ENCODE results near the gene UBE2G2.
A peak's percentile ranks its signal among the peaks of the same experiment; 100 is the strongest.

UBE2G2 gene

GRCh38 chr21:44799646-44800045 is 2.0 kb downstream of the UBE2G2 start:
- TF ChIP-seq FOXM1 (IDR thresholded peaks at IDR 0.05; ENCODE audit: borderline replicate concordance, low read depth) (no peak), EP300 (IDR thresholded peaks at IDR 0.05; ENCODE audit: borderline replicate concordance) (no peak)

DNA sequence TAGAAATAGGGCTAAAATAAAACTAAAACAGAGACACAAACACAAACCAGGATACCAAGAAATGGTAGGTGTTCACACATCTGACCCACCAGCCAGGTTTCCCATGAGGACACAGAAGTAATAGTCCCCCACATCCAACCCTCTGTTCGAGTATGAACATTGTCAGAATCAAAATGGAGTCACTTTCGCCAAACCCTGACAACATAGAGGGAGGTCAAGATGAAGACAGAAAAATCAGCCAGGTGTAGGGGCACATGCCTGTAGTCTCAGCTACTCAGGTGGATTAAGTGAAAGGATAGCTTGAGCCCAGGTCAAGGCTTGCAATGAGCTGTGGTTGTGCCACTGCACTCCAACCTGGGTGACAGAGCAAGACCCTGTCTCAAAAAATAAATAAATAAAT is 3.8 kb downstream of the UBE2G2 start:
- TF ChIP-seq ZBTB7A (IDR thresholded peaks at IDR 0.05; ENCODE audit: low read depth), result no peak
- no peak for TF ChIP-seq MAX (IDR thresholded peaks at IDR 0.05)
- TF ChIP-seq YY1 (IDR thresholded peaks at IDR 0.05; ENCODE audit: low read depth), result no peak
- no peak for TF ChIP-seq RAD21 (IDR thresholded peaks at IDR 0.05; ENCODE audit: low read depth)
- TF ChIP-seq EP300 (IDR thresholded peaks at IDR 0.05; ENCODE audit: borderline replicate concordance), result no peak
- no peak for TF ChIP-seq EGR1 (IDR thresholded peaks at IDR 0.05)
- no peak for TF ChIP-seq TEAD4 (IDR thresholded peaks at IDR 0.05)
- TF ChIP-seq REST (IDR thresholded peaks at IDR 0.05; ENCODE audit: low read depth), result no peak
- TF ChIP-seq CEBPB (IDR thresholded peaks at IDR 0.05), result no peak
- TF ChIP-seq FOXM1 (IDR thresholded peaks at IDR 0.05; ENCODE audit: borderline replicate concordance, low read depth), result no peak
- TF ChIP-seq TAF1 (IDR thresholded peaks at IDR 0.05; ENCODE audit: low read depth), result no peak
- no peak for TF ChIP-seq CREB1 (IDR thresholded peaks at IDR 0.05; ENCODE audit: low read depth)
- no peak for TF ChIP-seq USF1 (IDR thresholded peaks at IDR 0.05)
- TF ChIP-seq NFIC (IDR thresholded peaks at IDR 0.05), result no peak
- no peak for TF ChIP-seq TCF12 (IDR thresholded peaks at IDR 0.05; ENCODE audit: low read depth)

- TF ChIP-seq RAD21 (IDR thresholded peaks at IDR 0.05; ENCODE audit: low read depth) (no peak), ZBTB7A (IDR thresholded peaks at IDR 0.05; ENCODE audit: low read depth) (no peak), CREB1 (IDR thresholded peaks at IDR 0.05; ENCODE audit: low read depth) (no peak), EGR1 (IDR thresholded peaks at IDR 0.05) (no peak), YY1 (IDR thresholded peaks at IDR 0.05; ENCODE audit: low read depth) (no peak), FOXM1 (IDR thresholded peaks at IDR 0.05; ENCODE audit: borderline replicate concordance, low read depth) (no peak)
Observed at GRCh38 chr21:44795342-44795741, 6.3 kb downstream of the UBE2G2 start.

DNA sequence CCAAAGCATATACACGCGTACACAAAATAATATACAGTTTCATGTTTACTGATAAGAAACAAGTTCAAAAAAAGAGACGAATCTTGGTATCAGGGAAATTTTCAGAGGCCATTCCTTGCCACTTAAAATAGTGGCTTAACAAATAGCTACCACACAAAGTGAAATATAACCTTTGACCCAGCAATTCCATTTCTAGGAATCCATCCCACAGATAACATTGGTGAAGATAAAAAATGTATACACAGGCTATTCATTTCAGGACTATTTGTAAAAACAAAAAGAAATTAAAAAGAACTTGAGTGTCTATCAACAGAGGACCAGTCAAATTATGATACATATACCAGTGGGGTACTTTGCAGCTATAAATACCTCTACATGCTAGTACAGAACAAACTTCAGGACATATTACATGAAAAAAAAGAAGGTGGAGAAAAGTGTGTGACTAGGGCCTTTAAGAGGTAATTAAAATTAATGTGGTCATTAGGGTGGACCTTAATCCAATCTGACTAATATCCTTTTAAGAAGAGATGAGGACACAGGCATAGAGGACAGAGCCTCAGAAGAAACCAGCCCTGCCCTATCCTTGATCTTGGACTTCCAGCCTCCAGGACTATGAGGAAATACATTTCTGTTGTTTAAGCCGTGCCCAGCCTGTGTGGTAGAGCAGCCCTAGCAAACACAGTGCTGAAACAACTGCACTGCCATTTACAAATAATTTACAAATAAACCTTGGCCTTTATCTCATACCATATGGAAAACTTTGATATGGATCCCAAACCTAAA is 7.8 kb downstream of the UBE2G2 start:
- no peak for TF ChIP-seq CREB1 (IDR thresholded peaks at IDR 0.05; ENCODE audit: low read depth)
- no peak for TF ChIP-seq FOXM1 (IDR thresholded peaks at IDR 0.05; ENCODE audit: borderline replicate concordance, low read depth)
- TF ChIP-seq USF1 (IDR thresholded peaks at IDR 0.05), result no peak
- no peak for TF ChIP-seq ZBTB7A (IDR thresholded peaks at IDR 0.05; ENCODE audit: low read depth)
- no peak for TF ChIP-seq CEBPB (IDR thresholded peaks at IDR 0.05)
- no peak for TF ChIP-seq REST (IDR thresholded peaks at IDR 0.05; ENCODE audit: low read depth)

DNA sequence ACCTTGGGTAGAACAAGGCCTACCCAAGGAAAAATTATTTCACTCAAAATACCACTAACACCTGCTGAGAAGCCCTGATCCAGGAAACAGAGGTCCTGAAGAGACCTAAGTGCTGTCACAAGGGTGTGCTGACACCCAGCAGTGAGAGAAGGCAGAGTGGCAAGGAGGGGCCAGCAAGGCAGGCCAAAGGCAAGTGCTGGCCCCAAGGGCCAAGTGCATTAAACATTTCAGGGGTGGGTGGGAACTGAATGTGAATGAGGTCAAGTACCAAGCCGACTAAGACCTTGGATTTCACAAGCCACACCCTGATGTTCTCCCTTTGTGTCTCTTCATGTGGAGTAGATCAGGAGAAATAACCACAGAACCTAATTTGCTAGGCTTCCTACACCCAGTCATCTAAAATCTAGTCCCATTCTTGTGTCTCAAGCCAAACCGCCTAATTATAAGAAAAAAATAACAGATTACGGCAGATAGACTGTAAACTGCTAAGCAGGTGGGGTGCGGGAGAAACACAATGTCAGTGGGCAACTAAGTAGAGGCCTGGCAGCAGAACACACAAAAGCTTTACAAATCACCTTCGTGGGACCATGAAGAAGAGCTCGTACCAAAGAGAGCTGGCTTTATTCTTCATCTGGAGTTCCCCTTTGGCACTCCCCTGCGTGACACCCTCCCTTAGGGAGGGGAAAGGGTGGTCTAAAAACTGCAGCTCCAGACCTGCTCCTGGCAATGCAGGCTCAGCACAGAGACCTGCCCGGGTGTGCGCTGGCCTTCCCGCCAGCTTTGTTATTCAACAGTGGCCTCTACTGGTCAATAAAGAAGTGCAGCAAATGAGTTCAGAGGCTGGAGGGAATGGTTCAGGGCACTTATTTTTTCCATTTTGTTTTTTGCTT is 8.7 kb downstream of the UBE2G2 start:
- TF ChIP-seq FOXM1 (IDR thresholded peaks at IDR 0.05; ENCODE audit: borderline replicate concordance, low read depth) (no peak), ZBTB7A (IDR thresholded peaks at IDR 0.05; ENCODE audit: low read depth) (no peak), TEAD4 (IDR thresholded peaks at IDR 0.05) (no peak), TAF1 (IDR thresholded peaks at IDR 0.05; ENCODE audit: low read depth) (no peak), CEBPB (IDR thresholded peaks at IDR 0.05) (no peak), YY1 (IDR thresholded peaks at IDR 0.05; ENCODE audit: low read depth) (no peak), RAD21 (IDR thresholded peaks at IDR 0.05; ENCODE audit: low read depth) (peak; percentile 80)

DNA sequence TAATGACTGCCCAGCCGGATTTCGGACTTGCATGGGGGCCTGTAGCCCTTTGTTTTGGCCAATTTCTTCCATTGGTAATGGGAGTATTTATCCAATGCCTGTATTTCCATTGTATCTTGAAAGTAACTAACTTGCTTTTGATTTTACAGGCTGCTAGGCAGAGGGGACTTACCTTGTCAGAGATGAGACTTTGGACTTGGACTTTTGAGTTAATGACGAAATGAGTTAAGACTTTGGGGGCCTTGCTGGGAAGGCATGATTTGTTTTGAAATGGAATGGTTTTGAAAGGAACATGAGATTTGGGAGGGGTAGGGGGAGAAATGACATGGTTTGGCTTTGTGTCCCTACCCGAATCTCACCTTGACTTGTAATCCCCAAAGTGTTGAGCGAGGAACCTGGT is 9.6 kb downstream of the UBE2G2 start:
- no peak for TF ChIP-seq NFIC (IDR thresholded peaks at IDR 0.05)
- no peak for TF ChIP-seq EP300 (IDR thresholded peaks at IDR 0.05; ENCODE audit: borderline replicate concordance)
- TF ChIP-seq REST (IDR thresholded peaks at IDR 0.05; ENCODE audit: low read depth), result no peak
- no peak for TF ChIP-seq TAF1 (IDR thresholded peaks at IDR 0.05; ENCODE audit: low read depth)
- no peak for TF ChIP-seq TEAD4 (IDR thresholded peaks at IDR 0.05)

Data from Ishikawa (cell line).